EL (cell line): ENCODE measurements around the gene ACOX2.

Experiments used
- DNase-seq: peaks from one replicate; pipeline ENCODE4 v3.0.0-alpha.2; 2016

The ACOX2 gene

GRCh38 chr3:58536501-58537411 is at the start of gene ACOX2:
Gene ACOX2 (minus strand): TSS chr3:58537190. CDS start chr3:58535106, 2,084 bp downstream.
- no peak for DNase-seq

- DNase-seq, result no peak
Measured at GRCh38 chr3:58585994-58586393, 49.0 kb upstream of the ACOX2 start.

DNA sequence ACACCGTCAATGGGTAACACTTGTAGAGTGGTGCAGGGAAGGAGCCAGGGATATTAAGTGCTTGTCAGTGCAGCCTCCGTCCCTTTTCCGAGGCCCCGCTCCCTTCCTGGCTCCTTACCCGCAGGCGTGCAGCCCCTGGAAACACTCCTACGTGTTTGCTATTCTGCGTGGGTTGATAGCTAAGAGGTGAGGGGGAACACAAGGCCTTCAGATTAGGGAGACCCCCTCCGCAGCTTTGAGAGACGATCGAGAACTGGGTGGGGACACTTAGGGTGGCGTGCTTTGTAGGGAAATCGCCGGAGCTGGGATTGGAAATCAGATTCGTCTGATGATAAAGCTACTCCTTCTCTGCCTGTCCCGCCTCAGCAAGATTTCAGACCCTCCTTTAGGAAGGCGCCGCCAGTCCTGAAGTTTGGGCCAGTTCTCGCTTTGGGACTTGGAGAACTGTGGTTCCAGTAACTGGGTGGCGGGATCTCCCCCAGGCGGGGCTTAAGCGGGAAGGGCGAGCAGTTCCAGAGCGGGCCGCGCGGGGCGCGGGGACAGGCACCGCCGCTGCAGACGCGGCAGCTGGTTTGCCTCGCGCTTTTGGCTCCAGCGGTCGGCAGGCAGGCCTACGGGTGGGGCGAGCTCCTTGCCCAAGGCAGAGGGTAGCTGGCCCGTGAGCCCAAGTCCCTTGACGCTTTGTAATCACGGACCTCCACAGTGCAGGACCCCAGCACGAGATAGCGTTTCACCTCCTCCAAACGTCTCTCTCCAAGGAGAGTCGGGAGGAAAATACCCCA is 48.2 kb upstream of the ACOX2 start:
- peak; percentile 76 for DNase-seq

DNA sequence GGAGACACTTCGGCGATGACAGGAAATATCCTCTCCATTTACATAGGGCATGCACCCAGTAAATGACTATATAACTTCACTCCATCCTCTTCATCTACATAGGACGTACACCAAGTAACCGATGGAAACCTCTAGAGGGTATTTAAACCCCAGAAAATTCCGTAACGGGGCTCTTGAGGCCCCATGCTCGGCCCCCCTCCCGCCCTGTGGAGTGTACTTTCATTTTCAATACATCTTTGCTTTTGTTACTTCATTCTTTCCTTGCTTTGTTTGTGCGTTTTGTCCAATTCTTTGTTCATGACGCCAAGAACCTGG is 47.7 kb upstream of the ACOX2 start:
- no peak for DNase-seq

DNA sequence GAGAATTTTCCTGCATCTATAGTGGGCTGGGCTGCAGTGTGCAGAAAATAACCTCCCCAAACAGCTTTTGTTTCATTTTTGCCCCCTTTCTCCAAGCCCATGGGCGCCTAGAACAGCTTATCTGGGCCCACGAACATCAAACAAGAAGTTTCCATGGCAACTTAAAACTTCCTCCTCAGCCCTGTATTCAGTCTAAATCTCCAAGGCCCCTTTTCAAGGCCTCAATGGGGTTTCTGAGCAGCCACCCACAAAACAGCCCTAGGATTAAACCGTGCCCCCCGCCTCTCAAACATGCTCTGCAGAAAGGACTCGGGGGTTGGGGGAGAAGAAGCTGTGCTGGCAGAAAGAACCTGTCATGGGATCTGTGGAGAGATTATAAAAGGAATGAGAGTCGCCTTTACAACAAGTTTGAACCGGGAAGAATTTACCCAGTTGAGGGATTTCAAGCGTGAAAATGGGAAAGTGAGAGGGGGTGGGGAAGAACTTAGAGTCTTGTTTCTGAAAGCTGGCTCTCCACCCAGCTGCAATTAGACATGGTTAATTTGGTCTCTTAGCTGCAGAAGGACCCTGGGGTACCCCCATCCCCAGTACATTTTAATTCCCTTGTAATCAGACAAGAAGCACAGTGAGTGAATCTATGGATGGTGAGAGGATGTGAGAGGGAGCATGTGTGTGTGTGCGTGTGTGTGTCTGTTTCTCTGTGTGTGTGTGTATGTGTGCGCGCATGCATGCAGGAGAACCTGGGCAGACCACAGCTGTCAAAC is 44.5 kb upstream of the ACOX2 start:
- DNase-seq, result no peak

DNA sequence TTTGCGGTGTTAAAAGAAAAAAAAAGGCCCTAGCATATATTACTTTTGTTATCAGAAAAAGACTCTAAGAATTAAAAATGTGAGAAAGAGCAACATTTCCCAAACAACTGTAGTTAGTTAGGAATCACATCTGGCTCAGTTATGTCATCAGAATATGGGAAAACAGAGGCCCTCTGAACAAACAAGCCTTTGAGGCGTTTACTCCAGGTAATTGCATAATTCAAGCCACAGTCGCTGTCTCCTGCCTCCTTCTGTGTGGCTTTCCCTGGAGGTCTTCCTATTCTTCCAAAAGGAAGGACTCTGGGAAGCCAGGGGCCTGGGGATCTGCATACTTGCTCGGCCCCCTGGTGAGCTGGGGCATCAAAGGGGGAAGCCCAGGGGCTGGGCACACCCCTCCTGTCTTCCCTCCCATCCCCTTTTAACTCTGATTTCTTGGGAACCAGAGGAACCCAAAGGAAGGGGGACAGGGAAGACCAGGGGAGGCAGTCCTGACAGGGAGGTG is 43.9 kb upstream of the ACOX2 start:
- DNase-seq, result no peak

DNA sequence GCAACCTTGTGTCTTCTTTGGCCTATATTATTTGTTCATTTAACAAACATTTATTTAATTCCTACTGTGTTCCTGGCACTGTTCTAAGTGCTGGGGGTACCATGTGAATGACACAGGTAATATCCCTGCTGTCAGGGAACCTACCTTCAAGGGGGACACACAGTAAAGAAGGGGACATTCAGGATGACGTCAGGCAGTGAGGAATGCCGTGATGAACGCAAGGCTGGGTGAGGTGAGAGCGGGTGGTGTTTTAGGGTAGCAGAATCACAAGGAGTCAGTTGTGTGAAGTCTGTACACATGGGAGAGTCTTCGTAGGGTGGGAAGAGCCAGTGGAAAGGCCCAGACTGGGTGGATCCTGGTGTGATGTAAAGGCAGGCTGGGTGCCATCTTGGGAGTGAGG is 41.9 kb upstream of the ACOX2 start:
- no peak for DNase-seq

GRCh38 chr3:58577269-58577821 is 40.4 kb upstream of the ACOX2 start, which contains the start of gene FAM107A:
Gene FAM107A (minus strand): TSS chr3:58577391. CDS start chr3:58569860, 7,531 bp downstream.
- peak; percentile 61 for DNase-seq

DNA sequence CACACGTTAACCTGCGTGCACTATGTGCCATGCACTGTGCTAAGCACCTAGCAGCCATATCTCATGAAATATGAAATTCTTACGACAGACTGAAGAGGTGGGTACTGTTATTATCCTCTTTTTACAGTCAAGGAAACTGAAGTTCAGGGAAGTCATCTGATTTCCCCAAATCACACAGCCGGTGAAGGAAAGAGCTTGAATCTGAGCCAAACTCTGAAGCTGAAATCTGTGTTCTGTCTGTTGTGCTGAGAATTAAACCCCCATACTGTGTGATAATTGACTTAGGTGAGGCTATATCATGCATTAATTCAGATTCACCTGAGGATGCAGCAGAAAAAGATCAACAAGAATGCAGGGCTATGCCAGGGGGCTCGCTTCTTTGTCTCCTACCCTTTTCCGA is 39.7 kb upstream of the ACOX2 start:
- DNase-seq, result no peak

GRCh38 chr3:58575971-58576652 is 39.1 kb upstream of the ACOX2 start:
- DNase-seq, result peak; percentile 53

DNA sequence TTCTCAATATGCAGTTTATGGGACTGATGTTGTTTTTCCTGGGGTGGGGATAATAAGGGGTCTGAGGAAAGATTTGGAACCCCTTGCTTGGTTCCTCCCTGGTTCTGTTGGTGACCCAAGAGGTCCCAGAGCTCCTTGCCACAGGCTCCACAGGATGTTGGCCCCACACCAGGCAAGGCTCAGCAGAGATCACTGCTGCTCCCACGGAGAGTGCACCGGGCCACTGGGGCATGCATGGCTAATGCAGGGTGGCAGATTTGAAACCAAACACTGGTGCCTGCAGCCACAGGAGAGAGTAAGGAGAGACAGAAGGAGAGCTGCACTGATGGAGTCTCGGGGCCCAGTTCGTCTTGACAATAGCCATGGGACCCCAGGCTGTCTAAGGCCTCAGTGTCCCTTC is 37.7 kb upstream of the ACOX2 start:
- no peak for DNase-seq

GRCh38 chr3:58574106-58574505 is 37.1 kb upstream of the ACOX2 start:
- no peak for DNase-seq

DNA sequence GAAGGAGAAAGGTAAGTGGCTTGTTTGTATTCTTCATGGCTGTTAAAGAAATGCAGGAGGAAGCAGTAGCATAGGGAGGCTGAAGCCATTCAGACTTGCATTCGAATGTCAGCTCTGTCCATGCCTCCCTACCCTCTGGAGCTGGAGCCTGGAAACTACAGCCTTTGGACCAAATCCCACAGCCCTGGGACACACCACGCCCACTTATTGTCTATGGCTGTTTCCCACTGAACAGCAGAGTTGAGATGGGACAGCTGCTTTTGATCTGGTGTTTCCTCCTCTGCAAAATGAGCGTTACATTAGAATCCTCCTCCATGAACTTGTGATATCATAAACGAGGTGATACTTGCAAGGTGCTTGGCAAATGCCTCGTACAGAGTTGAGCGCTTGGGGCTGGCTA is 36.6 kb upstream of the ACOX2 start:
- DNase-seq, result no peak

GRCh38 chr3:58572634-58573230 is 35.7 kb upstream of the ACOX2 start:
- peak; percentile 52 for DNase-seq

DNA sequence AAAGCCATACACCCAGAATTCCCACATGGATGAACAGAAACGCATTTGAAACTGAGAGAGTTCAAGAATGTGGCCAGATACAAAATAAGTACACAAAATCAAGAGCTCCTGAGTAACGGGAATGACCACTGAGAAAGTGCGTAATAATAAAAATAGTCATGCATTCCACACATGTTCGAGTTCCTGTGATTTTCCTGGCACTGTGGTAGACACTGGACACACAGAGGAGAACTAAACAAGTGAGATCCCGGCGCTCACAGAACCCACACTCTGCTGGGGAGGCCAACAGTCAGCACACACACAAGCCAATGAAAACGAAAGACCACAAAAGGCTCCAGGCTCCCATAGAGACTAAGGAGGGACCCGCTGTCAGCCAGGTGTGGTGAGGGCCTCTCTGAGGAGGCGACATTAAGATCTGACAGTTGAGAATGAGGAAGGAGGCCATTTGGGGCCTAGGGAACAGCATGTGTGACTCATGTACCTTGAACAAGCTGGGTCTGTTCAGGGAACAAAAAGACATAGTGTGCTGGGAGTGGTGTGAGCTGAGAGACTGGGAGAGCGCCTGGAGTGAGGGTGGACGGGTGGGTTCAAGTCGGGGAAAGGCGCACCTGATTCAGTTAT is 35.1 kb upstream of the ACOX2 start:
- no peak for DNase-seq

- DNase-seq, result no peak
Measured at GRCh38 chr3:58570851-58571250, 33.9 kb upstream of the ACOX2 start.

DNA sequence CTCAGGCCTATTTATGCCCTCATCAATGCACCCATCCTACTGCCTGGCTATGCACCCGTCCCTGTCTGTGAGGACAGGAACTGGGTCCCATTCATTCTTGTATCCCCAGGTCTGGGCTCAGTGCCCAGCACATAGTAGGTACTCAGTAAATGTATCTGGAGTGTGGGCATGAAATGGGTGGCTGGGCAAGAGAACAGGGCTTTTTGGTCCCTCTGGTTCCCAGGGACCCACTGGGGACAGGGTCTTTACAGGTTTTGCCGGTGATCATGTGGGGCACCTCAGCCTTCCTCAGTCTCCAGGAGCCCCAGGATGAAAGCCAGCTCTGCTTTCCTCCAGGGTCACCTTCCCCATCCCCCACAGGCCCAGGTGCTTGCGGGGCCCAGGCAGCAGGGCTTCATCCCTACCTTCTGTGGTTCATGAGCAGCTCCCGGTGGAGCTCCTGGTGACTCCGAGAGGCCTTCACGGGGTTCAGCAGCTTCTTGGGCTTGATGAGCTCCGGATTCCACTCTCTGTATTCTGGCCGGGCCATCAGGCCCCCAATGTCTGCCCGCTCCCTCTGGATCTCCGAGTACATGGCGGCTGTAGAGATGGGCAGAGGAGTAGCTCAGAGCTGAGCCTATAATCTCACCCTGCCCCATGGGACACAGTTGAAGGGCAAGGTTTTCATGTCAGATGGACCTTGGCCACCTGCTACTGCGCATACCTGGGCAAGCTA is 32.5 kb upstream of the ACOX2 start:
- no peak for DNase-seq

DNA sequence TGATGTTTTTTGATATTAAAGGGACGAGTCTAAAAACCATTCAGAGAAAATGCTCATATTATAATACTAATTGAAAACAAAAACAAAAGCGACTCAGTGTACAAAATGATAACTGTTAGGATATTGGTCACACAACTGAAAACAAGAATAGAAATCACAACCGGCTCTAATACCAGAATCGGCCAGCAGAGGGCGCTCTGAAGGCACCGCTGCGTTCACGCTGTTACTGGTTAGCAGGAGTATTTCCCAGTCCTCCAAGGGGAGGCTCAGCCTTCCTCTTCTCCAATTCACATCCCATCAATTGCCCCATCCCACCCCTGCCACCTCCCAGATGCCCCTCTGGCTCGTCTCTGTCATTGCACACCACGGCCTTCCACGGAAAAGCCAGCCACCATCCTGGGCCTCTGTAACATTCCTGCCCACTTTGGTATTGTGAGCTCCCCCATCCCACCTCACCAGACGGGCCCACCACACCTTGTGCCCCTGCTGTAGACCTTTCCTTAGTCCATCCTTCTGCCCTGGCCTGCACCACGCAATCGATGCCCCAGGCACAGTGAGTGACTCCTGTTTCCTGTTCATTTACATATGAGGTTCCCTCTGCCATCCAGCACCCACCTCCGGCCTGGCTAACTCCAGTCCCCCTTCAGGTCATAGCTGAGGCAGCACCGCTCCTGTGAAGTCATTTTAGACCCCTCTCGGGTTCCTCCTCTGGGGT is 31.7 kb upstream of the ACOX2 start:
- peak; percentile 68 for DNase-seq

DNA sequence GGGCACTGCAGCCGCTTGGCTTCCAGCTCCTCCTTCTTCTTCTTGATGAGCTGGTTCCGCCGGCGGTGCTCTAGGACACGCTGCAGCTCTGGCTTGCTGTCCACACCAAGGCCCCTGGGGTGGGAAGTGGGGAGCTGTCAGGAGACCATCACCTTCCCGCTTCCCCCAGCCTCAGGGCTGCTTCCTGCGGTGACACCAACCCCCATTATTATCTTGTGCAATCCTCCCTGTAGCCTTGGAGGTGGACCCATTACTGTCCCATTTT is 30.2 kb upstream of the ACOX2 start:
- no peak for DNase-seq
